Dendritic cell treated with granulocyte-macrophage colony-stimulating factor and Interleukin-4, amounts not matched to agents 40 ng/mL and 50 ng/mL, for 4 days (primary cell): Measurements from ENCODE around the gene CRYL1.

Source experiments
- H3K27ac Mint-ChIP-seq: one replicate; pipeline ENCODE4 v1.8.0; 2022; ENCODE audit warnings: mild to moderate bottlenecking, mixed read lengths
- H3K27me3 Mint-ChIP-seq: one replicate; pipeline ENCODE4 v1.8.0; 2022; ENCODE audit warnings: mild to moderate bottlenecking, mixed read lengths
- H3K36me3 Mint-ChIP-seq: one replicate; pipeline ENCODE4 v1.8.0; 2022; ENCODE audit warnings: low read depth, mixed read lengths
- H3K4me1 Mint-ChIP-seq: one replicate; pipeline ENCODE4 v1.8.0; 2022; ENCODE audit warnings: low read depth, mixed read lengths
- H3K4me3 Mint-ChIP-seq: one replicate; pipeline ENCODE4 v1.8.0; 2022; ENCODE audit warnings: mild to moderate bottlenecking, moderate library complexity, mixed read lengths
- H3K9me3 Mint-ChIP-seq: one replicate; pipeline ENCODE4 v1.8.0; 2022; ENCODE audit warnings: mixed read lengths
- intact Hi-C: fragments of 100-400 bp; cut with micrococcal nuclease; formaldehyde crosslinking; loops from one replicate; pipeline ENCODE4 v1.15.0; 2022

CRYL1 gene

DNA sequence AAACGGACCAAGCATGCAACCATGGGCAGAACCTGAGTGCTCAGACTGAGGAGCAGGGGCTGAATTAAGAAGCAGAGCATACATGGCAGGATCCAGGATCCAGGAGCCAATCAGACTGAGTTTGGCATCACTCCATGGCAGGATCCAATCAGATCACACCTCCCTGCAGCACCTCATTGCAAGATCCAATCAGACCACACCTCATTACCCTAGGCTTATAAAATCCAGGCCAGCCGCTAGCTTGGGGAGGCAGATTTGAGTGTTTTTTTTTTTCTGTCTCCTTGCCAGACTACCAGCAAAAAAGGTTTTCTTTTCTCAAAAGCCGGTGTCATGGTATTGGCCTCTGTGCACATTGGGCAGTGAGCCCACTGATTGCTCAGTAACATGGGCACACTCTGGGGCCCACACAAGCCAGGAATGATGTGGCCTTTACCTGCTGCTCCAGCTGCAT is 165.6 kb downstream of the CRYL1 start:
- no peaks in the 10 kb centered on the region for H3K36me3 Mint-ChIP-seq
- intact Hi-C loops: no loop called here
- peaks cover 22% of the 10 kb centered on the region for H3K4me1 Mint-ChIP-seq
- no peak overlapping the region for H3K27ac Mint-ChIP-seq
- no peaks in the 10 kb centered on the region for H3K9me3 Mint-ChIP-seq
- H3K4me3 Mint-ChIP-seq: no peak overlapping the region
- H3K27me3 Mint-ChIP-seq: peaks cover 2% of the 10 kb centered on the region

DNA sequence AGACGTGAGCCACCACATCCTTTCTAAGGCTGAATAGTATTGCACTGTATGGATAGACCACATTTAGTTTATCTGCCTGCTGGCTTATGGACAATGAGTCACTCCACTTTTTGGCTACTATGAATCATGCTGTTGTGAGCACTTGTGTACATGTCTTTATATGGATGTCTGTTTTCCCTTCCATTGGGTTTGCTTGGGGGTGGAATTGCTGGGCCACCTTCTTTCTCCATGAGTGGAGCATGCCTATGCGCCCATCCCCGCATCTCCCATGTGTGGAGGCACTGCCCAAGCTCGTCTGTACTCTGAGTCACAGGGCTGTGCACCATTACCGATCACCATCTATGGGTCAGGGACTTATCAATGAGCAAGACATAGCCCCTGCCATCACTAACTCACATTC is 166.3 kb downstream of the CRYL1 start:
- no peak overlapping the region for H3K27ac Mint-ChIP-seq
- no peak overlapping the region for H3K4me3 Mint-ChIP-seq
- intact Hi-C loops: no loop called here
- H3K27me3 Mint-ChIP-seq: peaks cover 2% of the 10 kb centered on the region
- H3K4me1 Mint-ChIP-seq: peaks cover 29% of the 10 kb centered on the region
- no peaks in the 10 kb centered on the region for H3K9me3 Mint-ChIP-seq
- no peaks in the 10 kb centered on the region for H3K36me3 Mint-ChIP-seq

DNA sequence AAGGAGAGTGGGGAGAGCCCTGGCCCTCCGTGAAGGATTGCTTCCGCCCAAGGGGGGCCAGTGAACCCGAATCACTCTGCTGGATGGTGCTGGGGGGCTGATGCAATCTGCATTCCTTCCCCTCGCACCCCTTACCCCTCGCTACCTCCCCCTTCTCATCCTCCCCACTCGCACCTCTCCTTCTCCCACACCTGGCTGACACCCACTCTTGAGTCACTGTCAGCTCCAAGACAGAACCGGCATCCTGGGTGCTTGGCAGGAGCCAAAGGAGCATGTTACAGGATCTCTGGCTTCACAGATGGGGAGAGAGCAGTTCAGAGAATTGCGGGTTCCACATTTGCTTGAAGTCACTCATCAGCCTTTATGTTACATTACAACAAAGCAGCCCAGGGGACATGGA is 167.6 kb downstream of the CRYL1 start:
- H3K4me3 Mint-ChIP-seq: no peak overlapping the region
- intact Hi-C loops: no loop called here
- no peaks in the 10 kb centered on the region for H3K9me3 Mint-ChIP-seq
- no peak overlapping the region for H3K27ac Mint-ChIP-seq
- no peaks in the 10 kb centered on the region for H3K36me3 Mint-ChIP-seq
- peaks cover 30% of the 10 kb centered on the region for H3K4me1 Mint-ChIP-seq
- H3K27me3 Mint-ChIP-seq: peaks cover 2% of the 10 kb centered on the region

DNA sequence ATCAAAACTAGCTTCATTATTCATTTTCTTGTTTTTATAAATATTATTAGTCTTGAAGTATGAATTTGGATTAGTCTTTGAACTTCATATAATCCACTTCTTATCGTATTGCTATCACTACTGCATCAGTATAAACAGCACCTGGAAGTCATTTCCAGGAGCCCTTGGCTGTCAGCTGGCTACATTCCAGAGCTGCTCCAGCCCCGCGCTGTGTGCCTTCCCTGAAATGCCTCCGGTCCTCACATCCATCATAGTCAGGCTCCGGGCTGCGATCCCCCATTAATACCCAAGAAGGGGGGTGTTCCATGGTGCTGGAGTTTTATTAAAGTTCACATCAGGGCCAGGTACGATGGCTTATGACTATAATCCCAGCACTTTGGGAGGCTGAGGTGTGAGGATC is 169.2 kb downstream of the CRYL1 start:
- H3K36me3 Mint-ChIP-seq: no peaks in the 10 kb centered on the region
- intact Hi-C loops: no loop called here
- no peaks in the 10 kb centered on the region for H3K9me3 Mint-ChIP-seq

DNA sequence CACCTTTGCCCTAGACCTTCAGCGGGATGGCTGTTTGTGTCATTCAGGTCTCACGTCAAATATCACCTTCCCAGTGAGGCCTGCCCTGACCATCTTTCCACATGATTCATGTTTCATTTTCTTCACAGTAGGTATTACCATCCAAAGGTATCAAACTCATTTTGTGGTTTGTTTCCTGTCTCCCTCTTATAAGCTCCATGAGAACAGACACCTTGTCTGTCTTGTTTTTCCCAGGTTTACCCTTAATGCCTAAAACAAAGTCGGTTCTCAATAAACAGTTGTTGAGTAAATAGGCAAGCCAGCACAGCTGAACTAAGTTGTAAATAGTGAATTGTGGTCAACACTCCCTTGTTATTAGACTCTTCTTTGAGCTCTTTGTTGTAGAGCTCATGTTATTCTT is 170.9 kb downstream of the CRYL1 start:
- no peak overlapping the region for H3K4me3 Mint-ChIP-seq
- intact Hi-C loops: no loop called here
- no peaks in the 10 kb centered on the region for H3K36me3 Mint-ChIP-seq
- no peaks in the 10 kb centered on the region for H3K9me3 Mint-ChIP-seq
- peaks cover 46% of the 10 kb centered on the region for H3K4me1 Mint-ChIP-seq
- no peak overlapping the region for H3K27ac Mint-ChIP-seq
- H3K27me3 Mint-ChIP-seq: no peaks in the 10 kb centered on the region

More for the DNA sequence above, 169.2 kb downstream of the CRYL1 start:
- Mint-ChIP-seq H3K4me3 (no peak overlapping the region), H3K27ac (no peak overlapping the region), H3K4me1 (peaks cover 34% of the 10 kb centered on the region), H3K27me3 (peaks cover 2% of the 10 kb centered on the region)

DNA sequence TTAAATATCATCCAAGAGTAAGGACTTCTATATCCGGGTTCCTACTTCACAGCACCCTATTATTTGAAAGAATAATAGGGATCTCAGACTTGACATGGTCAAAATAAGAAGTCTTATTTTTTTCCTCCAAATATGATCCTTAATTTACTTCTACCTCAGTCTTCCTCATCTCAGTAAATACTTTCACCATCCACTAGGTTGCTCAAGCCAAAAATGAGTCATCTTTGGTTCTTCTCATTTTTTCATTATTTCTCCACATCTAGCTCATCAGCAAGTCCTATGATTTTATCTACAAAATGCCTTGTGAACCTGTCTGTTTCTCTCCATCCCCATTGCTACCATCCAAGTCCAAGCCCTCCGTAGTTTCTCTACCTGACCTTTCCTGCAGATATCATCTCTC is 171.7 kb downstream of the CRYL1 start:
- no peak overlapping the region for H3K4me3 Mint-ChIP-seq
- no peaks in the 10 kb centered on the region for H3K9me3 Mint-ChIP-seq
- H3K36me3 Mint-ChIP-seq: no peaks in the 10 kb centered on the region
- no peak overlapping the region for H3K27ac Mint-ChIP-seq
- peaks cover 49% of the 10 kb centered on the region for H3K4me1 Mint-ChIP-seq
- H3K27me3 Mint-ChIP-seq: no peaks in the 10 kb centered on the region
- intact Hi-C loops: loop anchor here (2.0 kb wide), 1 partner anchor 15 kb away; no protein-coding TSS in a partner anchor
